K562 (cell line): ENCODE results near the gene NTN1. TPM values are rescaled to one million over a fixed set of nuclear protein-coding genes. Genes with fewer than 3 reads are reported as not detected.

Experiments used
- ATAC-seq: fragments of 200-7000 bp; cut with Tn5 transposase; 3 replicates; pipeline ENCODE4 v1.9.1; 2020; ENCODE audit warnings: moderate library complexity
- BruUV-seq: library from RNA; stranded (reverse); fragments of 400-500 nt; replicated peaks from 2 replicates; lab custom pipeline; 2021; lab: Mats Ljungman, UMichigan
- CTCF ChIA-PET: fragments of 300-600 bp; formaldehyde crosslinking; extraction: SDS; loops from one replicate; lab custom pipeline; 2021; ENCODE audit warnings: low intra/inter-chr PET ratio; lab: Yijun Ruan, JAX
- POLR2A ChIA-PET: fragments of 300-600, 350-650 bp; sonication (Branson Sonifier 250); formaldehyde crosslinking; extraction: SDS; loops from one replicate; lab custom pipeline; 2021; ENCODE audit warnings: antibody characterized with exemption, inconsistent platforms; lab: Yijun Ruan, JAX
- DNase-seq, 4 experiments: peaks; one replicate each; pipeline versions ENCODE4 v3.0.0 to v3.0.0-alpha.2; 2011 to 2018; ENCODE audit warnings: low spot score in 3 of 4, mixed read lengths in 3 of 4; ENCODE audit errors: extremely low read depth in 1 of 4
- FAIRE-seq: peaks from 2 replicates; lab custom pipeline; 2011; peaks lifted over from hg19 to GRCh38; lab: Jason Lieb, UNC
- H2AFZ ChIP-seq: 2 replicates; pipeline ENCODE4 v1.6.0; 2011; ENCODE audit warnings: low read depth, low read length, control low read depth, inconsistent platforms
- H3K27ac ChIP-seq: fragments of 200-600 bp; 3 replicates; pipeline ENCODE4 v1.8.0; 2011; ENCODE audit warnings: low read depth, mild to moderate bottlenecking, control low read depth, inconsistent platforms, low read length, moderate library complexity, mixed read lengths; ENCODE audit errors: extremely low read depth
- H3K27me3 ChIP-seq, 2 experiments: fragments of 300-600 bp in 1 of 2; 2 replicates in 1 of 2; 3 replicates in 1 of 2; pipeline versions ENCODE4 v1.6.0 to v1.8.0; 2011; ENCODE audit warnings: inconsistent platforms in 2 of 2, low read length in 2 of 2, mild to moderate bottlenecking in 1 of 2, mixed read lengths in 1 of 2, moderate library complexity in 1 of 2; ENCODE audit not compliant: control insufficient read depth in 2 of 2, insufficient read depth in 2 of 2
- H3K36me3 ChIP-seq: fragments of 300-600 bp; 3 replicates; pipeline ENCODE4 v1.8.0; 2011; ENCODE audit warnings: mild to moderate bottlenecking, low read length, inconsistent platforms; ENCODE audit not compliant: control insufficient read depth, insufficient read depth
- H3K4me1 ChIP-seq, 2 experiments: fragments of 200-600 bp in 1 of 2; replicated peaks in 1 of 2; 2 replicates in 1 of 2; 3 replicates in 1 of 2; pipeline versions ENCODE4 v1.5.1 to v1.8.0; 2011; ENCODE audit warnings: inconsistent platforms in 2 of 2, low read length in 2 of 2, mild to moderate bottlenecking in 1 of 2, mixed read lengths in 1 of 2, moderate library complexity in 1 of 2; ENCODE audit not compliant: control insufficient read depth in 2 of 2, insufficient read depth in 2 of 2
- H3K4me2 ChIP-seq: 2 replicates; pipeline ENCODE4 v1.6.1; 2011; ENCODE audit warnings: low read length, control low read depth, inconsistent platforms, mixed read lengths; ENCODE audit not compliant: insufficient read depth
- H3K4me3 ChIP-seq: fragments of 200-600 bp; sonication (generic), shearing (Covaris generic); 2 replicates; pipeline ENCODE4 v1.5.1; 2016; ENCODE audit warnings: control low read depth, inconsistent platforms
- H3K79me2 ChIP-seq: fragments of 200-600 bp; 3 replicates; pipeline ENCODE4 v1.8.0; 2011; ENCODE audit warnings: low read length, inconsistent platforms; ENCODE audit not compliant: control insufficient read depth, insufficient read depth
- H3K9ac ChIP-seq, 2 experiments: 2 replicates each; pipeline versions ENCODE4 v1.6.0 to v1.6.1; 2011; ENCODE audit warnings: low read depth in 2 of 2, low read length in 2 of 2, control low read depth in 1 of 2, inconsistent platforms in 1 of 2, mild to moderate bottlenecking in 1 of 2, mixed read lengths in 1 of 2; ENCODE audit not compliant: insufficient read depth in 1 of 2
- H3K9me1 ChIP-seq: one replicate; pipeline ENCODE4 v1.6.0; 2011; ENCODE audit warnings: inconsistent platforms, mild to moderate bottlenecking, low read length, moderate library complexity; ENCODE audit not compliant: control insufficient read depth, insufficient read depth
- H3K9me3 ChIP-seq: replicated peaks from 2 replicates; pipeline ENCODE4 v1.5.1; 2011; ENCODE audit warnings: low read depth, low read length, inconsistent platforms; ENCODE audit not compliant: control insufficient read depth, insufficient read depth
- H4K20me1 ChIP-seq: replicated peaks from 2 replicates; pipeline ENCODE4 v1.6.1; 2011; ENCODE audit warnings: low read length, inconsistent platforms, mixed read lengths; ENCODE audit not compliant: control insufficient read depth, insufficient read depth
- ARNT ChIP-seq, 2 experiments: fragments of 450-650 bp; IDR thresholded peaks; 2 replicates each; pipeline ENCODE4 v1.6.1; 2016; ENCODE audit warnings: mild to moderate bottlenecking in 1 of 2
- ETV1 ChIP-seq: fragments of 450-650 bp; conservative IDR thresholded peaks from 2 replicates; pipeline ENCODE4 v1.6.1; 2016; ENCODE audit warnings: missing genetic modification characterization, control low read depth, low read depth, missing compliant biosample characterization
- FOXP1 ChIP-seq: sonication (generic); formaldehyde crosslinking; IDR thresholded peaks from 2 replicates; pipeline ENCODE4 v1.8.0; 2022; ENCODE audit warnings: mild to moderate bottlenecking, missing genetic modification reagents
- HDAC2 ChIP-seq: fragments of 450-650 bp; IDR thresholded peaks from 2 replicates; pipeline ENCODE4 v1.6.1; 2016; ENCODE audit warnings: mild to moderate bottlenecking
- PREB ChIP-seq: sonication (generic); formaldehyde crosslinking; IDR thresholded peaks from 2 replicates; pipeline ENCODE4 v1.8.1; 2023; ENCODE audit warnings: mild to moderate bottlenecking, missing genetic modification reagents
- RBM15 ChIP-seq: fragments of 200-400 bp; formaldehyde crosslinking; IDR thresholded peaks from 2 replicates; pipeline ENCODE4 v1.6.1; 2018; ENCODE audit warnings: mild to moderate bottlenecking, low read length, moderate library complexity; ENCODE audit not compliant: insufficient read depth
- SAP30 ChIP-seq: fragments of 200-600 bp; sonication (generic); IDR thresholded peaks from 2 replicates; pipeline ENCODE4 v1.6.1; 2012; ENCODE audit warnings: borderline replicate concordance, low read depth, mild to moderate bottlenecking, moderate library complexity, low read length, control low read depth, inconsistent platforms; ENCODE audit not compliant: insufficient read depth, poor library complexity, severe bottlenecking
- ZNF3 ChIP-seq: fragments of 250-450 bp; sonication (Bioruptor Pico); IDR thresholded peaks from 2 replicates; pipeline ENCODE4 v1.5.0; 2021; ENCODE audit warnings: mild to moderate bottlenecking, moderate library complexity
- ZNF436 ChIP-seq: fragments of 250-450, 450-650 bp; sonication (Bioruptor Pico); formaldehyde crosslinking; IDR thresholded peaks from 2 replicates; pipeline ENCODE4 v1.7.0; 2020; ENCODE audit warnings: mild to moderate bottlenecking
- ZNF449 ChIP-seq: fragments of 250-450 bp; sonication (Bioruptor Pico); IDR thresholded peaks from 2 replicates; pipeline ENCODE4 v1.8.0; 2022; ENCODE audit warnings: moderate library complexity, mild to moderate bottlenecking, inconsistent platforms
- ZNF766 ChIP-seq: fragments of 200-800 bp; sonication (Bioruptor generic); conservative IDR thresholded peaks from 2 replicates; pipeline ENCODE4 v1.6.1; 2016; ENCODE audit warnings: missing genetic modification characterization, missing compliant biosample characterization
- ZSCAN29 ChIP-seq: fragments of 450-650 bp; IDR thresholded peaks from 2 replicates; pipeline ENCODE4 v1.6.1; 2017
- WGBS: fragments of 100-300 bp; shearing (Covaris generic); methylation state at CpG from one replicate; pipeline ENCODE4 v1.1.6; 2016; ENCODE audit warnings: low coverage, mixed read lengths; ENCODE audit not compliant: insufficient coverage; ENCODE audit errors: missing lambda C conversion rate; 5-methylcytosine and 5-hydroxymethylcytosine counted together
- in situ Hi-C: fragments of 300-500 bp; cut with MboI; formaldehyde crosslinking; loops from 4 replicates; pipeline ENCODE4 v1.15.0; 2018; ENCODE audit warnings: inconsistent platforms, mixed read lengths
- intact Hi-C: fragments of 100-400 bp; cut with micrococcal nuclease; formaldehyde crosslinking; loops from 2 replicates; pipeline ENCODE4 v1.14.2; 2022
- polyA plus RNA-seq, 8 experiments: library from polyadenylated mRNA; depleted of rRNA in 4 of 8; stranded (reverse) in 5 of 8; unstranded in 3 of 8; fragments of >200 nt; fragmentation: Nextera tagmentation in 2 of 8; fragmentation: Illumina TruSeq in 1 of 8; extraction: Ambion mirVana in 2 of 8; extraction: Trizol in 1 of 8; gene quantifications; 2 replicates each; pipeline versions ENCODE4 v1.2.1 to v1.2.3, GENCODE V29; 2011 to 2014; ENCODE audit warnings: inconsistent platforms in 1 of 8, missing spikeins in 1 of 8
- total RNA-seq, 7 experiments: library from RNA; depleted of rRNA in 6 of 7; stranded (reverse); fragments of >200 nt in 6 of 7; fragmentation: Illumina TruSeq in 2 of 7; extraction: Trizol in 2 of 7; gene quantifications; 2 replicates each; pipeline versions ENCODE4 v1.2.1 to v1.2.3, GENCODE V29; 2011 to 2021; ENCODE audit warnings: low replicate concordance in 1 of 7

The NTN1 gene
- total and polyA plus RNA-seq, 9 of the 15 experiments (the other 6 are each of a cell fraction or from before 2014, with no cell fraction given): 0.02 TPM; not detected in 8

- no peak overlapping the region for H3K4me2 ChIP-seq
- intact Hi-C loops: no loop called here
- in situ Hi-C loops: no loop called here
- DNase-seq: no peak
- TF ChIP-seq ZSCAN29: no peak
- no peak for TF ChIP-seq ZNF436 (CRISPR knock-in tag)
- no peak for TF ChIP-seq HDAC2
- TF ChIP-seq, all 486 proteins: peak for 0
- Histone ChIP-seq H3K27me3 (peaks cover 2 to 13% of the 10 kb centered on the region in 2 experiments; a peak in 2 of 5 replicates), H2AFZ (no peak overlapping the region), H3K27ac (no peak overlapping the region), H3K79me2 (no peaks in the 10 kb centered on the region), H3K4me3 (no peak overlapping the region), H4K20me1 (no peaks in the 10 kb centered on the region), H3K36me3 (no peaks in the 10 kb centered on the region), H3K9me1 (no peaks in the 10 kb centered on the region), H3K9me3 (no peaks in the 10 kb centered on the region), H3K4me1 (no peaks in the 10 kb centered on the region), H3K9ac (no peak overlapping the region)
- FAIRE-seq (no peak), ATAC-seq (no peak)
- no TSS peak for BruUV-seq
- ChIA-PET CTCF (no interaction called here), POLR2A (no interaction called here)
- WGBS: 2% methylated on average over 14 of the region's 14 CpGs
Measured at GRCh38 chr17:9206741-9207332, 185.5 kb downstream of the NTN1 start.

GRCh38 chr17:9208381-9209105 lies 187.2 kb downstream of the NTN1 start:
- WGBS: under 1% methylated on average over 9 of the region's 10 CpGs
- H4K20me1 ChIP-seq: no peaks in the 10 kb centered on the region
- ChIA-PET POLR2A (interaction anchor here (0.7 kb wide), 1 partner anchor 35 kb away, joined by 3 read pairs; no protein-coding TSS in a partner anchor), CTCF (no interaction called here)
- FAIRE-seq (no peak), ATAC-seq (no peak), DNase-seq (no peak)
- H3K4me1 ChIP-seq: no peaks in the 10 kb centered on the region
- no peak overlapping the region for H3K9ac ChIP-seq
- no peaks in the 10 kb centered on the region for H3K36me3 ChIP-seq
- H3K9me1 ChIP-seq: no peaks in the 10 kb centered on the region
- H2AFZ ChIP-seq: no peak overlapping the region
- H3K79me2 ChIP-seq: no peaks in the 10 kb centered on the region
- intact Hi-C loops: no loop called here
- no peak overlapping the region for H3K27ac ChIP-seq
- in situ Hi-C loops: no loop called here
- H3K4me2 ChIP-seq: no peak overlapping the region
- no peaks in the 10 kb centered on the region for H3K9me3 ChIP-seq
- BruUV-seq: no TSS peak
- H3K4me3 ChIP-seq: no peak overlapping the region
- H3K27me3 ChIP-seq: peaks cover 2 to 13% of the 10 kb centered on the region in 2 experiments; a peak in 2 of 5 replicates
- TF ChIP-seq ZNF449: no peak
- no peak for TF ChIP-seq ZNF766 (CRISPR knock-in tag)
- no peak for TF ChIP-seq ZNF3
- TF ChIP-seq FOXP1 (CRISPR knock-in tag): no peak
- TF ChIP-seq SAP30: no peak
- no peak for TF ChIP-seq ETV1 (tag)
- no peak for TF ChIP-seq RBM15
- TF ChIP-seq PREB (CRISPR knock-in tag): no peak
- TF ChIP-seq HDAC2: no peak
- no peak for TF ChIP-seq ARNT (IDR thresholded peaks at IDR 0.05)
